Stomach (tissue), 4 donors: ENCODE data around the gene MXI1.

ENCODE experiments used
- POLR2A ChIP-seq, 4 donors: fragments of 450-650 bp; IDR thresholded peaks; one replicate each; pipeline ENCODE4 v1.6.1; 2016; ENCODE audit warnings: antibody characterized with exemption in 4 of 4, control low read depth in 2 of 4, mild to moderate bottlenecking in 1 of 4, moderate library complexity in 1 of 4
- TF ChIP-seq, protein P1 (sequence below), 7 experiments: fragments of 450-650 bp in 4 of 7; fragments of 200-600 bp in 3 of 7; sonication (generic) in 3 of 7; IDR thresholded peaks; one replicate each; pipeline ENCODE4 v1.5.1; 2016 to 2019; ENCODE audit warnings: antibody characterized with exemption in 7 of 7, control low read depth in 2 of 7, mild to moderate bottlenecking in 1 of 7

DNA sequence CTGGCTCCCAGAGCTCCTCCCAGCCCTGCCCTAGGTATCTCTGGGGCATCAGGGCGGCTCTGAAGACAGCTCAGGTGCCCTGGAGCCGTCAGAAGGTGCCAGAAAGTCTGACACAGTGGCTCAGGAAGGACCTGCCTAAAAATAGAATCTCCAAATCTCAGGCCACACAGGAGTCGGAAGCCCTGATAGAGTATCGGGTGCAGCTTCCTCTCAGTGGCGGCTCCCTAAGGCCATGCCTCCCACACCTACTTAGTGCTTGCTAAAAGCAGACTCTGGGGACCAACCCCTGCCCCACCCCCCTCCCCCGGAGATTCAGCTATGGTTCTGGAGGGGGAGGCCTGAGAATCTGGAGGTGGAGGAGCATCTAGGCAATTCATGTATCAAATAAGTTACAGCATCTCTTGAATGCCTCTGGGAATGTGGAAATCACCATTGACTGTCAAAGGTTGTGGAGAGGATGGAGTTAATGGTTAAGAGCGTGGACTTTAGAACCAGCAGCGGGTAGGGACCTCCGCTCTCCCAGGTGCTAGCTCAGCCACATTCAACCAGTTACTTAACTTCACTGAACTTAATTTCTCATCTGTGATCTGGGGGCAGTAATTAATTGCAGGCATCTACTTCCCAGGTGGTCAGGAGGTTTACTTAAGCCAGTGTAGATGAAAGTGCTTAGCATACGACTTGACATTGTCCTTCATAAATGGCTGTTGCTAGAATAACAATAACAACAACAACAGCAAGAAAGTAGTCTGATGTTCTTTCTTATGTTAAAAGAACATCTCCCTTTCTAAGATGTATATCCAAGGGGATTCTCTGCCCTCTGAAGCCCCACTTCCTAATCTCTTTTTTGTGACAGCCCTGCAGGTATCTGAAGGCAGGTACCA is 38.6 kb upstream of the MXI1 start:
- TF ChIP-seq, protein P1, sequence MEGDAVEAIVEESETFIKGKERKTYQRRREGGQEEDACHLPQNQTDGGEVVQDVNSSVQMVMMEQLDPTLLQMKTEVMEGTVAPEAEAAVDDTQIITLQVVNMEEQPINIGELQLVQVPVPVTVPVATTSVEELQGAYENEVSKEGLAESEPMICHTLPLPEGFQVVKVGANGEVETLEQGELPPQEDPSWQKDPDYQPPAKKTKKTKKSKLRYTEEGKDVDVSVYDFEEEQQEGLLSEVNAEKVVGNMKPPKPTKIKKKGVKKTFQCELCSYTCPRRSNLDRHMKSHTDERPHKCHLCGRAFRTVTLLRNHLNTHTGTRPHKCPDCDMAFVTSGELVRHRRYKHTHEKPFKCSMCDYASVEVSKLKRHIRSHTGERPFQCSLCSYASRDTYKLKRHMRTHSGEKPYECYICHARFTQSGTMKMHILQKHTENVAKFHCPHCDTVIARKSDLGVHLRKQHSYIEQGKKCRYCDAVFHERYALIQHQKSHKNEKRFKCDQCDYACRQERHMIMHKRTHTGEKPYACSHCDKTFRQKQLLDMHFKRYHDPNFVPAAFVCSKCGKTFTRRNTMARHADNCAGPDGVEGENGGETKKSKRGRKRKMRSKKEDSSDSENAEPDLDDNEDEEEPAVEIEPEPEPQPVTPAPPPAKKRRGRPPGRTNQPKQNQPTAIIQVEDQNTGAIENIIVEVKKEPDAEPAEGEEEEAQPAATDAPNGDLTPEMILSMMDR (IDR thresholded peaks at IDR 0.05) = no peak
- no peak for TF ChIP-seq POLR2A (IDR thresholded peaks at IDR 0.05)
